K562 (cell line): Measurements from ENCODE around the gene EHBP1L1. TPM values are rescaled to one million over a fixed set of nuclear protein-coding genes. Genes with fewer than 3 reads are reported as not detected.
A peak's percentile ranks its signal among the peaks of the same experiment; 100 is the strongest.

ENCODE experiments used
- ATF2 ChIP-seq: sonication (generic); formaldehyde crosslinking; IDR thresholded peaks from 2 replicates; pipeline ENCODE4 v1.8.1; 2022; ENCODE audit warnings: missing genetic modification reagents
- ATF7 ChIP-seq: fragments of 450-650 bp; IDR thresholded peaks from 2 replicates; pipeline ENCODE4 v1.7.1; 2014; ENCODE audit warnings: mild to moderate bottlenecking, moderate library complexity
- BCL6 ChIP-seq: fragments of 250-450 bp; sonication (Bioruptor Pico); IDR thresholded peaks from 2 replicates; pipeline ENCODE4 v1.4.0; 2020
- CBX3 ChIP-seq, 2 experiments: IDR thresholded peaks; 1 replicate in 1 of 2; 2 replicates in 1 of 2; pipeline ENCODE4 v1.6.1; 2012; ENCODE audit warnings: inconsistent platforms in 2 of 2, low read length in 2 of 2, borderline replicate concordance in 1 of 2, control low read depth in 1 of 2
- ETV1 ChIP-seq: fragments of 450-650 bp; conservative IDR thresholded peaks from 2 replicates; pipeline ENCODE4 v1.6.1; 2016; ENCODE audit warnings: missing genetic modification characterization, control low read depth, low read depth, missing compliant biosample characterization
- EZH2 ChIP-seq: IDR thresholded peaks from 2 replicates; pipeline ENCODE4 v1.6.1; 2012; ENCODE audit warnings: low read depth, mild to moderate bottlenecking, inconsistent platforms, low read length, borderline replicate concordance
- HNRNPK ChIP-seq: fragments of 200-400 bp; formaldehyde crosslinking; IDR thresholded peaks from one replicate; pipeline ENCODE4 v1.6.1; 2018; ENCODE audit warnings: mild to moderate bottlenecking, low read depth, low read length; ENCODE audit not compliant: poor library complexity, severe bottlenecking
- HOXB6 ChIP-seq: fragments of 250-450 bp; sonication (Bioruptor Pico); IDR thresholded peaks from 2 replicates; pipeline ENCODE4 v1.5.1; 2022; ENCODE audit warnings: mild to moderate bottlenecking, borderline replicate concordance
- KDM4B ChIP-seq, 2 experiments: fragments of 450-650 bp in 1 of 2; sonication (generic) in 1 of 2; IDR thresholded peaks; 2 replicates each; pipeline ENCODE4 v1.6.1; 2016 to 2017; ENCODE audit warnings: borderline replicate concordance in 2 of 2, antibody characterized with exemption in 1 of 2, low read depth in 1 of 2, mild to moderate bottlenecking in 1 of 2
- LCOR ChIP-seq: sonication (generic); formaldehyde crosslinking; IDR thresholded peaks from 2 replicates; pipeline ENCODE4 v1.8.0; 2022; ENCODE audit warnings: mild to moderate bottlenecking, missing genetic modification reagents
- MNT ChIP-seq, 2 experiments: fragments of 450-650 bp; conservative IDR thresholded peaks; 2 replicates each; pipeline ENCODE4 v1.6.1; 2017; ENCODE audit warnings: mild to moderate bottlenecking in 2 of 2, moderate library complexity in 2 of 2
- NFRKB ChIP-seq: fragments of 450-650 bp; IDR thresholded peaks from 2 replicates; pipeline ENCODE4 v1.6.1; 2016; ENCODE audit warnings: low read depth
- PCBP2 ChIP-seq: fragments of 200-400 bp; formaldehyde crosslinking; IDR thresholded peaks from 2 replicates; pipeline ENCODE4 v1.6.1; 2018; ENCODE audit warnings: low read length, low read depth, mild to moderate bottlenecking, moderate library complexity; ENCODE audit not compliant: poor library complexity, severe bottlenecking
- PRPF4 ChIP-seq: fragments of 200-400 bp; formaldehyde crosslinking; IDR thresholded peaks from one replicate; pipeline ENCODE4 v1.6.1; 2017; ENCODE audit warnings: low read length, low read depth, mild to moderate bottlenecking; ENCODE audit not compliant: insufficient read depth, poor library complexity, severe bottlenecking
- RAD21 ChIP-seq, 2 experiments: fragments of 250-450 bp in 1 of 2; fragments of 450-650 bp in 1 of 2; sonication (Bioruptor Pico) in 1 of 2; formaldehyde crosslinking in 1 of 2; IDR thresholded peaks in 1 of 2; conservative IDR thresholded peaks in 1 of 2; 2 replicates each; pipeline versions ENCODE4 v1.4.0 to v1.8.0; 2020 to 2022; ENCODE audit warnings: mild to moderate bottlenecking in 2 of 2, moderate library complexity in 1 of 2
- RBM39 ChIP-seq: fragments of 200-400 bp; formaldehyde crosslinking; optimal IDR thresholded peaks from 2 replicates; pipeline ENCODE3; 2018; ENCODE audit warnings: low read depth, low read length
- SMARCB1 ChIP-seq: IDR thresholded peaks from 2 replicates; pipeline ENCODE4 v1.6.1; 2011; ENCODE audit warnings: improper control_type of control experiment, low read depth; ENCODE audit not compliant: insufficient read length
- SMC3 ChIP-seq: conservative IDR thresholded peaks from 2 replicates; pipeline ENCODE4 v1.6.1; 2011; ENCODE audit warnings: low read depth, low read length, improper control_type of control experiment; ENCODE audit not compliant: insufficient read depth
- SOX6 ChIP-seq: fragments of 450-650 bp; IDR thresholded peaks from 2 replicates; pipeline ENCODE4 v1.6.1; 2014; ENCODE audit warnings: mild to moderate bottlenecking
- SREBF1 ChIP-seq: fragments of 150-350 bp; IDR thresholded peaks from 2 replicates; pipeline ENCODE4 v1.6.1; 2014; ENCODE audit warnings: antibody characterized with exemption, low read depth, low read length, borderline replicate concordance
- TAF7 ChIP-seq: fragments of 450-650 bp; IDR thresholded peaks from 2 replicates; pipeline ENCODE4 v1.6.1; 2016; ENCODE audit warnings: missing genetic modification characterization, missing compliant biosample characterization
- ZBTB26 ChIP-seq: fragments of 450-650 bp; formaldehyde crosslinking; IDR thresholded peaks from 2 replicates; pipeline ENCODE4 v1.4.0; 2022; ENCODE audit warnings: missing genetic modification characterization
- ZFPM2 ChIP-seq: fragments of 250-450 bp; sonication (Bioruptor Pico); IDR thresholded peaks from 2 replicates; pipeline ENCODE4 v1.5.1; 2022; ENCODE audit warnings: mild to moderate bottlenecking
- ZKSCAN3 ChIP-seq: fragments of 250-450 bp; sonication (Bioruptor Pico); IDR thresholded peaks from 2 replicates; pipeline ENCODE4 v1.4.0; 2020
- ZNF146 ChIP-seq: IDR thresholded peaks from one replicate; pipeline ENCODE4 v1.6.1; 2018; ENCODE audit warnings: missing compliant biosample characterization; ENCODE audit not compliant: unreplicated experiment
- ZNF239 ChIP-seq: fragments of 250-450 bp; sonication (Bioruptor Pico); IDR thresholded peaks from 2 replicates; pipeline ENCODE4 v1.4.0; 2020; ENCODE audit warnings: mild to moderate bottlenecking
- polyA plus RNA-seq, 8 experiments: library from polyadenylated mRNA; depleted of rRNA in 4 of 8; stranded (reverse) in 5 of 8; unstranded in 3 of 8; fragments of >200 nt; fragmentation: Nextera tagmentation in 2 of 8; fragmentation: Illumina TruSeq in 1 of 8; extraction: Ambion mirVana in 2 of 8; extraction: Trizol in 1 of 8; gene quantifications; 2 replicates each; pipeline versions ENCODE4 v1.2.1 to v1.2.3, GENCODE V29; 2011 to 2014; ENCODE audit warnings: inconsistent platforms in 1 of 8, missing spikeins in 1 of 8
- total RNA-seq, 7 experiments: library from RNA; depleted of rRNA in 6 of 7; stranded (reverse); fragments of >200 nt in 6 of 7; fragmentation: Illumina TruSeq in 2 of 7; extraction: Trizol in 2 of 7; gene quantifications; 2 replicates each; pipeline versions ENCODE4 v1.2.1 to v1.2.3, GENCODE V29; 2011 to 2021; ENCODE audit warnings: low replicate concordance in 1 of 7

Gene EHBP1L1
- total and polyA plus RNA-seq, 9 of the 15 experiments (the other 6 are each of a cell fraction or from before 2014, with no cell fraction given) = 0.03 to 87.1 (median 26.3) TPM

- no peak for TF ChIP-seq HOXB6 (CRISPR knock-in tag)
- TF ChIP-seq SREBF1 = no peak
- no peak for TF ChIP-seq EZH2
- TF ChIP-seq RBM39 = no peak
- TF ChIP-seq NFRKB = no peak
- peak; percentile 75 for TF ChIP-seq ZKSCAN3 (CRISPR knock-in tag)
- TF ChIP-seq ETV1 (tag) = peak; percentile 62
- TF ChIP-seq LCOR (CRISPR knock-in tag) = no peak
- no peak for TF ChIP-seq ATF2 (CRISPR knock-in tag)
- TF ChIP-seq ZFPM2 = no peak
- TF ChIP-seq SOX6 = no peak
- TF ChIP-seq MNT (conservative IDR thresholded peaks at IDR 0.05) = peak in 1 of 2 experiments; percentile 69; a peak in 2 of 4 replicates
- TF ChIP-seq RAD21 (CRISPR knock-in tag; conservative IDR thresholded peaks at IDR 0.05 in 1 of 2, IDR thresholded peaks at IDR 0.05 in 1 of 2) = no peak
- no peak for TF ChIP-seq HNRNPK
- TF ChIP-seq SMC3 = no peak
- TF ChIP-seq SMARCB1 = no peak
- no peak for TF ChIP-seq PCBP2
- TF ChIP-seq KDM4B (IDR thresholded peaks at IDR 0.05; ENCODE audit: borderline replicate concordance in 2 of 2, low read depth in 1 of 2) = no peak
- TF ChIP-seq ZNF239 = no peak
- TF ChIP-seq ZBTB26 = no peak
- no peak for TF ChIP-seq CBX3 (IDR thresholded peaks at IDR 0.05; ENCODE audit: borderline replicate concordance in 1 of 2, low read length in 2 of 2)
- no peak for TF ChIP-seq ZNF146 (CRISPR knock-in tag)
- no peak for TF ChIP-seq ATF7
- TF ChIP-seq TAF7 (tag) = no peak
- no peak for TF ChIP-seq BCL6
- TF ChIP-seq PRPF4 = no peak
Measured at GRCh38 chr11:65546217-65546958, 29.5 kb upstream of the EHBP1L1 start (continued).
